ENCODE measurements around the gene MAP4.

DNA sequence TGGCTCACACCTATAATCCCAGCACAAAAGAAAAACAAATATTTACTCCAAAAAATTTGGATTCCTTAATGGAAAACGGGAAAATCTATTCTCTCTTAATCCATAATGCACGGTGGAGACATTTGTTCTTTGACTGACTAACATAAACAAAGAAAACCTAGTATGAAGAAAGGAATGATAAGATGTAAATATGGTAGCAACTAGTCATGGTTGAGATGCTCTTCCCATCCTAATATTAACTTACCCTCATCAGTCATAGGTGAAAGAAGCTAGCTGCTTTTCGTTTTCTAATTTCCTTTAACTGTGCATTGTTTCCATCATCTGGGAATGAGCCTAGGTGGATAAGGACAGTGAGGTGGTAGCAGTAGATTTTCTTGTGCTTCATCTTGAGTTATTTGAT lies 22.0 kb downstream of the MAP4 start:
- TF ChIP-seq CTCF (conservative IDR thresholded peaks at IDR 0.05; ENCODE audit: low read depth, low read length) (no peak), EZH2 (IDR thresholded peaks at IDR 0.05; ENCODE audit: low read length, unreplicated experiment) (no peak), EZH2phosphoT487 (IDR thresholded peaks at IDR 0.05; ENCODE audit: borderline replicate concordance, low read length) (no peak)

Measured in PC-3 (cell line).